Activated naive CD8-positive, alpha-beta T cell (primary cell): ENCODE data around the gene P3H2.

Experiments used
- H3K27ac Mint-ChIP-seq: one replicate; pipeline ENCODE4 v1.8.0; 2021; ENCODE audit warnings: mixed read lengths
- H3K27me3 Mint-ChIP-seq: one replicate; pipeline ENCODE4 v1.8.0; 2021; ENCODE audit warnings: mixed read lengths
- H3K36me3 Mint-ChIP-seq: one replicate; pipeline ENCODE4 v1.8.0; 2021; ENCODE audit warnings: mixed read lengths
- H3K4me1 Mint-ChIP-seq: one replicate; pipeline ENCODE4 v1.8.0; 2021; ENCODE audit warnings: low read depth, mixed read lengths
- H3K4me3 Mint-ChIP-seq: one replicate; pipeline ENCODE4 v1.8.0; 2021; ENCODE audit warnings: mild to moderate bottlenecking, mixed read lengths
- H3K9me3 Mint-ChIP-seq: one replicate; pipeline ENCODE4 v1.8.0; 2021; ENCODE audit warnings: low read depth, mixed read lengths

The P3H2 gene

GRCh38 chr3:189941125-189941524, 179.6 kb downstream of the P3H2 start:
- no peaks in the 10 kb centered on the region for H3K4me1 Mint-ChIP-seq
- no peaks in the 10 kb centered on the region for H3K9me3 Mint-ChIP-seq
- no peak overlapping the region for H3K27ac Mint-ChIP-seq
- H3K36me3 Mint-ChIP-seq: no peaks in the 10 kb centered on the region
- H3K27me3 Mint-ChIP-seq: no peaks in the 10 kb centered on the region
- no peak overlapping the region for H3K4me3 Mint-ChIP-seq

GRCh38 chr3:189937302-189938127, 183.2 kb downstream of the P3H2 start:
- H3K27ac Mint-ChIP-seq: no peak overlapping the region
- no peaks in the 10 kb centered on the region for H3K27me3 Mint-ChIP-seq

GRCh38 chr3:189936201-189936945, 184.3 kb downstream of the P3H2 start:
- Mint-ChIP-seq H3K9me3 (no peaks in the 10 kb centered on the region), H3K36me3 (no peaks in the 10 kb centered on the region), H3K4me3 (no peak overlapping the region), H3K4me1 (no peaks in the 10 kb centered on the region), H3K27ac (no peak overlapping the region), H3K27me3 (no peaks in the 10 kb centered on the region)

More at GRCh38 chr3:189937302-189938127, 183.2 kb downstream of the P3H2 start:
- Mint-ChIP-seq H3K9me3 (no peaks in the 10 kb centered on the region), H3K36me3 (no peaks in the 10 kb centered on the region), H3K4me3 (no peak overlapping the region), H3K4me1 (no peaks in the 10 kb centered on the region)

- H3K27ac Mint-ChIP-seq: peak overlapping the region; percentile 41
- peaks cover 16% of the 10 kb centered on the region for H3K4me1 Mint-ChIP-seq
- no peak overlapping the region for H3K4me3 Mint-ChIP-seq
- H3K36me3 Mint-ChIP-seq: no peaks in the 10 kb centered on the region
- no peaks in the 10 kb centered on the region for H3K27me3 Mint-ChIP-seq
- H3K9me3 Mint-ChIP-seq: no peaks in the 10 kb centered on the region
These were observed 192.5 kb downstream of the P3H2 start for GRCh38 chr3:189927975-189928895.

GRCh38 chr3:189921770-189922169, 198.9 kb downstream of the P3H2 start:
- Mint-ChIP-seq H3K4me3 (no peak overlapping the region), H3K27me3 (peaks cover 2% of the 10 kb centered on the region), H3K4me1 (no peaks in the 10 kb centered on the region), H3K9me3 (peaks cover 4% of the 10 kb centered on the region), H3K36me3 (no peaks in the 10 kb centered on the region), H3K27ac (no peak overlapping the region)

GRCh38 chr3:189914799-189915198, 205.9 kb downstream of the P3H2 start:
- Mint-ChIP-seq H3K9me3 (peaks cover 1% of the 10 kb centered on the region), H3K4me3 (no peak overlapping the region), H3K4me1 (no peaks in the 10 kb centered on the region), H3K27me3 (peaks cover 11% of the 10 kb centered on the region), H3K27ac (no peak overlapping the region), H3K36me3 (no peaks in the 10 kb centered on the region)

GRCh38 chr3:189911001-189911400, 209.7 kb downstream of the P3H2 start:
- Mint-ChIP-seq H3K36me3 (no peaks in the 10 kb centered on the region), H3K4me1 (no peaks in the 10 kb centered on the region), H3K4me3 (no peak overlapping the region), H3K9me3 (no peaks in the 10 kb centered on the region), H3K27ac (no peak overlapping the region), H3K27me3 (peaks cover 15% of the 10 kb centered on the region)

GRCh38 chr3:189909573-189909972, 211.1 kb downstream of the P3H2 start:
- no peak overlapping the region for H3K4me3 Mint-ChIP-seq
- no peak overlapping the region for H3K27ac Mint-ChIP-seq
- no peaks in the 10 kb centered on the region for H3K4me1 Mint-ChIP-seq
- H3K36me3 Mint-ChIP-seq: no peaks in the 10 kb centered on the region
- H3K27me3 Mint-ChIP-seq: peaks cover 11% of the 10 kb centered on the region
- no peaks in the 10 kb centered on the region for H3K9me3 Mint-ChIP-seq

- peaks cover 11% of the 10 kb centered on the region for H3K27me3 Mint-ChIP-seq
- no peaks in the 10 kb centered on the region for H3K9me3 Mint-ChIP-seq
- no peak overlapping the region for H3K27ac Mint-ChIP-seq
- no peaks in the 10 kb centered on the region for H3K4me1 Mint-ChIP-seq
- no peak overlapping the region for H3K4me3 Mint-ChIP-seq
- no peaks in the 10 kb centered on the region for H3K36me3 Mint-ChIP-seq
These were observed 211.6 kb downstream of the P3H2 start for GRCh38 chr3:189909139-189909538.

- no peaks in the 10 kb centered on the region for H3K4me1 Mint-ChIP-seq
- H3K9me3 Mint-ChIP-seq: no peaks in the 10 kb centered on the region
- no peak overlapping the region for H3K27ac Mint-ChIP-seq
- H3K36me3 Mint-ChIP-seq: no peaks in the 10 kb centered on the region
- H3K4me3 Mint-ChIP-seq: no peak overlapping the region
- peaks cover 7% of the 10 kb centered on the region for H3K27me3 Mint-ChIP-seq
These were observed 212.1 kb downstream of the P3H2 start for GRCh38 chr3:189908646-189909045.

GRCh38 chr3:189907803-189908202, 212.9 kb downstream of the P3H2 start:
- Mint-ChIP-seq H3K4me3 (no peak overlapping the region), H3K27me3 (peaks cover 4% of the 10 kb centered on the region), H3K9me3 (no peaks in the 10 kb centered on the region), H3K4me1 (no peaks in the 10 kb centered on the region), H3K27ac (no peak overlapping the region), H3K36me3 (no peaks in the 10 kb centered on the region)
